ENCODE results near the gene LYPD4.

DNA sequence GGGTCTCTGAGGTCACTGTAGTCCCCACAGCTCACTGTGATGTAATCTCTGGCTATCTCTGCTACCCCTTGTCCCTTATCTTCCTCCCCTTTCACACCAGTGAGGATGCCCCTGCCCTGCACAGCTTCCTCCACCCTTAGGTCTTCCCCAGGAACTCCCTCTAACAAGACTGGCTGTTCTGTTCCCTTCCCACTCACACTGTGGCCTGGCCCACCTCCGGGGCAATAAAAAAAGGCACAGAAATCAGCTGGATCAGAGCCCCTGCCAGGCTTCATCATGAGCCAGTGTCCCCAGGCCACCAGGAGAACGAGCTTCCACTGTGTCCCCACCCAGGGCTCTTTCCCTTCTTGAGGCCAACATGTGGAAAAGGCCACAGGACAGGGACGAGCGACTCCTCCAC is 43.5 kb downstream of the LYPD4 start:
- TF ChIP-seq TP53 (CRISPR knock-in tag; IDR thresholded peaks at IDR 0.05) = no peak
- TF ChIP-seq, protein P1, sequence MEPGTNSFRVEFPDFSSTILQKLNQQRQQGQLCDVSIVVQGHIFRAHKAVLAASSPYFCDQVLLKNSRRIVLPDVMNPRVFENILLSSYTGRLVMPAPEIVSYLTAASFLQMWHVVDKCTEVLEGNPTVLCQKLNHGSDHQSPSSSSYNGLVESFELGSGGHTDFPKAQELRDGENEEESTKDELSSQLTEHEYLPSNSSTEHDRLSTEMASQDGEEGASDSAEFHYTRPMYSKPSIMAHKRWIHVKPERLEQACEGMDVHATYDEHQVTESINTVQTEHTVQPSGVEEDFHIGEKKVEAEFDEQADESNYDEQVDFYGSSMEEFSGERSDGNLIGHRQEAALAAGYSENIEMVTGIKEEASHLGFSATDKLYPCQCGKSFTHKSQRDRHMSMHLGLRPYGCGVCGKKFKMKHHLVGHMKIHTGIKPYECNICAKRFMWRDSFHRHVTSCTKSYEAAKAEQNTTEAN (CRISPR knock-in tag; IDR thresholded peaks at IDR 0.05) = no peak
- TF ChIP-seq, protein P2, sequence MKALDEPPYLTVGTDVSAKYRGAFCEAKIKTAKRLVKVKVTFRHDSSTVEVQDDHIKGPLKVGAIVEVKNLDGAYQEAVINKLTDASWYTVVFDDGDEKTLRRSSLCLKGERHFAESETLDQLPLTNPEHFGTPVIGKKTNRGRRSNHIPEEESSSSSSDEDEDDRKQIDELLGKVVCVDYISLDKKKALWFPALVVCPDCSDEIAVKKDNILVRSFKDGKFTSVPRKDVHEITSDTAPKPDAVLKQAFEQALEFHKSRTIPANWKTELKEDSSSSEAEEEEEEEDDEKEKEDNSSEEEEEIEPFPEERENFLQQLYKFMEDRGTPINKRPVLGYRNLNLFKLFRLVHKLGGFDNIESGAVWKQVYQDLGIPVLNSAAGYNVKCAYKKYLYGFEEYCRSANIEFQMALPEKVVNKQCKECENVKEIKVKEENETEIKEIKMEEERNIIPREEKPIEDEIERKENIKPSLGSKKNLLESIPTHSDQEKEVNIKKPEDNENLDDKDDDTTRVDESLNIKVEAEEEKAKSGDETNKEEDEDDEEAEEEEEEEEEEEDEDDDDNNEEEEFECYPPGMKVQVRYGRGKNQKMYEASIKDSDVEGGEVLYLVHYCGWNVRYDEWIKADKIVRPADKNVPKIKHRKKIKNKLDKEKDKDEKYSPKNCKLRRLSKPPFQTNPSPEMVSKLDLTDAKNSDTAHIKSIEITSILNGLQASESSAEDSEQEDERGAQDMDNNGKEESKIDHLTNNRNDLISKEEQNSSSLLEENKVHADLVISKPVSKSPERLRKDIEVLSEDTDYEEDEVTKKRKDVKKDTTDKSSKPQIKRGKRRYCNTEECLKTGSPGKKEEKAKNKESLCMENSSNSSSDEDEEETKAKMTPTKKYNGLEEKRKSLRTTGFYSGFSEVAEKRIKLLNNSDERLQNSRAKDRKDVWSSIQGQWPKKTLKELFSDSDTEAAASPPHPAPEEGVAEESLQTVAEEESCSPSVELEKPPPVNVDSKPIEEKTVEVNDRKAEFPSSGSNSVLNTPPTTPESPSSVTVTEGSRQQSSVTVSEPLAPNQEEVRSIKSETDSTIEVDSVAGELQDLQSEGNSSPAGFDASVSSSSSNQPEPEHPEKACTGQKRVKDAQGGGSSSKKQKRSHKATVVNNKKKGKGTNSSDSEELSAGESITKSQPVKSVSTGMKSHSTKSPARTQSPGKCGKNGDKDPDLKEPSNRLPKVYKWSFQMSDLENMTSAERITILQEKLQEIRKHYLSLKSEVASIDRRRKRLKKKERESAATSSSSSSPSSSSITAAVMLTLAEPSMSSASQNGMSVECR (CRISPR knock-in tag; IDR thresholded peaks at IDR 0.05; ENCODE audit: borderline replicate concordance) = no peak
- TF ChIP-seq ZNF263 (CRISPR knock-in tag; IDR thresholded peaks at IDR 0.05; ENCODE audit: low read depth) = no peak
- TF ChIP-seq CTCF (IDR thresholded peaks at IDR 0.05) = no peak
- TF ChIP-seq ATF1 (CRISPR knock-in tag; IDR thresholded peaks at IDR 0.05) = no peak
- TF ChIP-seq, protein P3, sequence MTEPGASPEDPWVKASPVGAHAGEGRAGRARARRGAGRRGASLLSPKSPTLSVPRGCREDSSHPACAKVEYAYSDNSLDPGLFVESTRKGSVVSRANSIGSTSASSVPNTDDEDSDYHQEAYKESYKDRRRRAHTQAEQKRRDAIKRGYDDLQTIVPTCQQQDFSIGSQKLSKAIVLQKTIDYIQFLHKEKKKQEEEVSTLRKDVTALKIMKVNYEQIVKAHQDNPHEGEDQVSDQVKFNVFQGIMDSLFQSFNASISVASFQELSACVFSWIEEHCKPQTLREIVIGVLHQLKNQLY (CRISPR knock-in tag; IDR thresholded peaks at IDR 0.05) = no peak

All from WTC11 (cell line).